ENCODE results near the gene IL17RB.

IL17RB gene

GRCh38 chr3:53830944-53831343 is 15.4 kb upstream of the IL17RB start:
- DNase-seq (ENCODE audit: low read depth) = no peak

GRCh38 chr3:53833053-53833645 is 13.2 kb upstream of the IL17RB start:
- no peak for DNase-seq (ENCODE audit: low read depth)

GRCh38 chr3:53833700-53834099 is 12.7 kb upstream of the IL17RB start:
- DNase-seq (ENCODE audit: low read depth) = no peak

GRCh38 chr3:53834429-53835095 is 11.8 kb upstream of the IL17RB start:
- DNase-seq (ENCODE audit: low read depth) = no peak

GRCh38 chr3:53835257-53835656 is 11.1 kb upstream of the IL17RB start:
- no peak for DNase-seq (ENCODE audit: low read depth)

GRCh38 chr3:53836084-53836872 is 10.1 kb upstream of the IL17RB start:
- DNase-seq (ENCODE audit: low read depth) = no peak

- no peak for DNase-seq (ENCODE audit: low read depth)
These were observed 9.0 kb upstream of the IL17RB start for GRCh38 chr3:53837331-53837730.

- DNase-seq (ENCODE audit: low read depth) = no peak
These were observed 5.1 kb upstream of the IL17RB start for GRCh38 chr3:53841296-53841695.

- no peak for DNase-seq (ENCODE audit: low read depth)
These were observed 3.8 kb upstream of the IL17RB start for GRCh38 chr3:53842436-53843194.

GRCh38 chr3:53843195-53844177 is 2.9 kb upstream of the IL17RB start:
- DNase-seq (ENCODE audit: low read depth) = no peak

GRCh38 chr3:53844262-53845102 is 1.9 kb upstream of the IL17RB start:
- no peak for DNase-seq (ENCODE audit: low read depth)

GRCh38 chr3:53845103-53845880 is 1.1 kb upstream of the IL17RB start:
- DNase-seq (ENCODE audit: low read depth) = no peak

GRCh38 chr3:53845881-53846133 is 561 bp upstream of the IL17RB start:
- no peak for DNase-seq (ENCODE audit: low read depth)

- DNase-seq (ENCODE audit: low read depth) = no peak
These were observed 435 bp downstream of the IL17RB start for GRCh38 chr3:53846851-53847155.

GRCh38 chr3:53849916-53850315 is 3.5 kb downstream of the IL17RB start:
- DNase-seq (ENCODE audit: low read depth) = no peak

- no peak for DNase-seq (ENCODE audit: low read depth)
These were observed 4.5 kb downstream of the IL17RB start for GRCh38 chr3:53850895-53851294.

GRCh38 chr3:53856964-53857363 is 10.6 kb downstream of the IL17RB start:
- DNase-seq (ENCODE audit: low read depth) = no peak

- DNase-seq (ENCODE audit: low read depth) = no peak
These were observed 11.9 kb downstream of the IL17RB start for GRCh38 chr3:53858096-53858741.

GRCh38 chr3:53859178-53859577 is 12.8 kb downstream of the IL17RB start:
- DNase-seq (ENCODE audit: low read depth) = no peak

GRCh38 chr3:53860196-53860595 is 13.8 kb downstream of the IL17RB start:
- DNase-seq (ENCODE audit: low read depth) = no peak
